GM21423 (cell line): ENCODE results near the gene PPP1R14B.
A peak's percentile ranks its signal among the peaks of the same experiment; 100 is the strongest.

Experiments used
- ATAC-seq: cut with Tn5 transposase; IDR thresholded peaks from one replicate; pipeline ENCODE4 v1.9.1; 2021; ENCODE audit warnings: mild to moderate bottlenecking, moderate library complexity; ENCODE audit not compliant: unreplicated experiment

Gene PPP1R14B

DNA sequence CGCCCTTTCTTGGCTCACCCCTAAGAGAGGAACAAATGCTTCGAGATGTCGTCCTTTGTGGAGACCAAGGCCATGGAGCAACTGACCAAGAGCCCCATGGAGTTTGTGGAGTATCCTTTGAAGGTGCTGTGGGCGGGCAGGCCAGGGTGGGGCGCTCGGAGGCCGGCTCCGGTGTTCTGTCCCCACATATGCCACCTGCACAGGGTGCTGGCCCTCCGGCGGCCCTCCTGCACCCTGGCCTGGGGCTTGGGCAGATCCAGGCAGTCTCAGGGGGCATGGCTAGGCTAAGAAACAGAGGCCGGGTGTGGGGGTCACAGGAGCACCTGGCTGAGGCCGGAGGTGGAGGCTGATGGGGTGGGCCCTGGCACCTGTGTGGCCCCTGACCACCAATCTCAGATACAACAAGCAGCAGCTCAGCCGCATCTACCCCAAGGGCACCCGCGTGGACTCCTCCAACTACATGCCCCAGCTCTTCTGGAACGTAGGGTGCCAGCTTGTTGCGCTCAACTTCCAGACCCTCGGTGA lies 14.9 kb upstream of the PPP1R14B start:
- ATAC-seq = no peak

DNA sequence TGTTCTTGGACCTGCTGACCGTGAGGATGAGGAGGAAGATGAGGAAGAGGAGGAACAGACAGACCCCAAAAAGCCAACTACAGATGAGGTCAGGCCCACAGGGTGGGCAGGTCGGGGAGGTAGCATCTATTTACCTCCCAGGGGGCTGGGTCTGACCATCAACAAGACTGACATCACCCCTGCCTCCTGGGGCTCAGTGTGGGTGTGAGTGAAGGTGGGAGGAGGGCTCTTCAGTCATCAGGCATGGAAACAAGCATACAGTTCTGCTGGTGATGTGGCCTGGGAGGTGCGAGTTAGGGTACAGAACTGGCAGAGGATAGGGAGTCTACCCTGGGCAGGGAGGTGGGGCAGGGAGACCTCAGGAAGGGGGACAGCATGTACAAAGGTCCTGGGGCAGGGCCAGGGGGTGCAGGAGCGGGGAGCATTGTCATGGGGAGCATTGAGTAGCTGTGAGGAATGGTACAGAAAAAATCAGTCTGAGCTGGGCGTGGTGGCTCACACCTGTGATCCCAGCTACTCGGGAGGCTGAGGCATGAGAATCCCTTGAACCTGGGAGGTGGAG lies 13.5 kb upstream of the PPP1R14B start:
- ATAC-seq = no peak

DNA sequence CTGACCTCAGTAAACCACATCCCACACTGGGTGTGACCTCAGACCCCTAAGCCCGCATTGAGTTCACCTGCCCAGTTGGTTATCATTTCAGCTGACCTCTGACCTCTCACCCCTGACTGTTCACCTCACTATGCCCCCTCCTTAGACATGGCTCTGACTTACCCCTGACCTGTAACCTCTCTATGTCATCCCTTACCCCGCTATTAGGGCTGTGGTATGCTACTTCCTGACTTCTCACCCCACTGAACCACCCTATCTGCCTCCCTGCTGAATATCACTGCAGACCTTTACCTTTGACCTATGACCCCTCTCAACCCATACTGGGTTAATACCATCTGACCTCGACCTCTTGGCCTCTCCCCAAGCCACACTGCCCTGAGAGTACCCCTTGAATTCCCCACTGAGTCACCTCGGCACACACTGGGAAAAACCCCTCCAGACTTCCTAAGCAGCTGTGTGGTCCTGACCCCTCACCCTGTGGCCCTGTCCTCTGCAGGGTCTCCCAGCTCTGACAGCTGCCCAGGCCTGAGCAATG lies 12.9 kb upstream of the PPP1R14B start:
- ATAC-seq = no peak

GRCh38 chr11:64258946-64259532 lies 12.3 kb upstream of the PPP1R14B start:
- no peak for ATAC-seq

- no peak for ATAC-seq
Measured at GRCh38 chr11:64258356-64258755, 11.6 kb upstream of the PPP1R14B start.

GRCh38 chr11:64256300-64256699 lies 9.6 kb upstream of the PPP1R14B start:
- no peak for ATAC-seq

GRCh38 chr11:64255135-64256128 lies 8.7 kb upstream of the PPP1R14B start:
- ATAC-seq = no peak

DNA sequence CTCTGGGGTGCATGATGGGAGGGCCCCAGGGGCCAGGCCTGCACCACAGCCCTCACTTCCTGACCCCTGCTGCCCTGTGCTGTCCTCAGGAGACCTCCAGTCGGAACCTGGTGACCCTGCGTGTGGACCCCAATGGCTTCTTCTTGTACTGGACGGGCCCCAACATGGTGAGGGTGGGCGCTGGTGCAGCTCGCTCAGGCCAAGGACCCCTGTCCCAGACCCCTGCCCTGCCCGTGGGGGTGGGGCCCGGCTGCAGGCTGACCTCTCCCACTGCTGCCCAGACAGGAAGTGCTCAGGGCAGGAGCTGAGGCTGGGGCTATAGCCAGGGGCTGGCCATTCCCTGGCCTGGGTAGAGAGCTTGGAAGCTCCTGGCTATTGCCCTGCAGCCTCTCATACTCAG lies 7.6 kb upstream of the PPP1R14B start:
- ATAC-seq = no peak

DNA sequence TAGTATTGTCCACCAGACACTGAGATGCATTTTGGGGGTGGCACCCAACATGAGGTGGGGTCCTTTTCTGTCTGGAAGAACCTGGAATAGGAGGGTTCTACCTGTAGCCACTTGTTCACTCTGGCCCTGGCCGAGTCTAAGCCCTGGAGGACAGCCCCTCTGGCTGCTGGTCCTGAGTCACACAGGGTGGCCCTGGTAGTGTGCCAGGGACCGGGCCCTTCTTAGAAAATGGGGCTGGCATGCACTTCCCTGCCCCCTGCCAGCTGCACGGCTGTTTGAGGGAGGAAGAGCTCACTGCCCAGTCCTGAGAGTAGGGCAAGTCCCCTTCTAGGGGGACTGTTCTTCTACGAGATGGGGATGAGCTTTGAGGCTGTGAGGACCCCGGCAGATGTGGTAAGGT lies 6.7 kb upstream of the PPP1R14B start:
- no peak for ATAC-seq

DNA sequence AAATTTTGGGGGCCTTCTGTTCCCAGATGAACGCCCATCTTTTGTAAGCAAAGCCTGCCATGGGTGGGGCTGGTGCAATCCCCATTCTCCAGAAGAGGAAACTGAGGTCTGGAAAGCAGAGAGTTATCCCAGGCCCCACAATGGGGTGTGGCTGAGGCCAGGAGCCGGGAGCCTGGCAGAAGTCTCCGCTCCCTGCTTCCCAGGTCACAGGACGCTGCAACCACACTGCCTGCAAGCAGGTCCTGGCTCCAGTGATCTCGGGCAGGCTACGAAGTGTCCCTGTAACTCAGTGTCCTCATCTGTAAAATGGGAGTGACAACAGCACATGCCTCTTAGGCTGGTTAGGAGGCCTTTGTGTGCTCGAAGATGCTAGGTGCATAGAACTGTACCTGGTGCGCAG lies 6.3 kb upstream of the PPP1R14B start:
- no peak for ATAC-seq

- no peak for ATAC-seq
Measured at GRCh38 chr11:64252003-64252872, 5.5 kb upstream of the PPP1R14B start.

DNA sequence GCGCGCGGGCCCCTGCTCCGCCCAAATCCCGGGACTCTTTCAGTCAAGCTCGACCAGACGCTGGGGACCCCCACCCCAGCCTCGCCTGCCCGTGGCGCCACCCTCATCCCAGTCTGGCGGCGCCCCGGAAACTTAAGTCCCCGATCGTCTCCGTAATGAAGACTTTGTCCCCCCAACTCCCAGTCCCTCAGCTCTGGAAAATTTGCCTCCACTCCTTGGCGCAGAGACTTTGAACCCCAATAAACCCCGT lies 4.9 kb upstream of the PPP1R14B start:
- no peak for ATAC-seq

- ATAC-seq = peak; percentile 35
Measured at GRCh38 chr11:64251016-64251752, 4.4 kb upstream of the PPP1R14B start, which contains the start of gene PLCB3. Gene PLCB3, plus strand, starts transcription at chr11:64251530. Its CDS starts 120 bp downstream, at chr11:64251650.

DNA sequence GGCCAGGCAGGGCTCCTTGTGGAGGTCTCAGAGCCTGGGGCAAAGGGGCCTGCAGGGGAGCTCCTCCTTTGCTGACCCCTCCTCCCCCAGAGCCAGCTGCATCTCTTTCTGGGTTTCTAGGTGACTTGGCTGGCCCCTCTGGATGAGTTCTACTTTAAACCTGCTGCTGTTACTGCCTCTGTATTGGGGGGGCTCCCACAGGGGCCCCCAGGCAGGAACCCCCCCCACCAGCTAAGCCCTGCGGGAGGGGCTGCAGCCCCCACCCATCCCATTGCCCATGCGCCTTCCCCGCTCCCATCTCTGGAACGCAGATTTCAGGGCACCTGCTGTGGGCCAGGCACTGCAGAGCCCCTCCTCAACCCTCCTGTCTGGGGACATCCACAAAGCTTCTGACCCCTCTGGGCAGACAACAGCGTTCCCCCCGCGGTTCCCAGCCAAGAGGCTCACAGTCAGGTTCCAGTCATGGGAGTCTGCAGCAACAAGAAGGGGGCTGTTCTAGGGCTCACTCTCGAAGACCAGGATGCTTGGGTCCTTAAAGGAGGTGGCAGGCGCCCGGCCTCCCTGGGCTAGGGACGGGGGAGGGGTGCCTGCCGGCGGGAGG lies 3.8 kb upstream of the PPP1R14B start:
- no peak for ATAC-seq

GRCh38 chr11:64249563-64250414 lies 3.0 kb upstream of the PPP1R14B start:
- no peak for ATAC-seq

DNA sequence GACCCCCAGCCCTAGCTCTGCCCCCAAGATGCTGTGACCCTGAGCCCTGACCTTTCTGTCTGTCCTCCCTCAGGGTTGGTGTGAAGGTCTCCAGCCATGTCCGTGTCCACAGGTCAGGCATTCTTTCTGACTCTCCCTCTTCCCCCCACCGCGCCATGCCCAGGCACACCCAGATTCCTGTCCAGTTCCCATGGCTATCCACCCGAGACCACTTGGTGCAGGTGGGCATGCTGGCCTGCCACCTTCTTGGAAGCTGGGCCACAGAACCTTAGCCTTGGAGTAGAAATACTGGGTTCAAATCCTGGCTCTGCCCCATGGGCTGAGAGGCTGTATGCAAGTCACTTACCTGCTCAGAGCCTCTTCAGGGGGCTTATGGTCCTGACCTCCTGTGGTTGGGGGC lies 2.3 kb upstream of the PPP1R14B start:
- ATAC-seq = no peak

GRCh38 chr11:64248578-64248977 lies 1.8 kb upstream of the PPP1R14B start:
- no peak for ATAC-seq

- ATAC-seq = no peak
Measured at GRCh38 chr11:64247729-64248531, 1.2 kb upstream of the PPP1R14B start.
